Measurements from ENCODE around the gene MISP3.
"Not testable (repeated sequence)": the region's sequence is repeated elsewhere in the genome, so short reads cannot be mapped to it uniquely, and the experiment has no call there.

Gene MISP3

GRCh38 chr19:14035706-14036105, 36.9 kb upstream of the MISP3 start:
- no peaks in the 10 kb centered on the region for H3K4me1 ChIP-seq (ENCODE audit: control insufficient read depth in 1 of 2, insufficient read depth in 2 of 2, low read length in 2 of 2)
- no peaks in the 10 kb centered on the region for H3K27me3 ChIP-seq (ENCODE audit: control insufficient read depth in 1 of 2, insufficient read depth in 2 of 2, low read length in 2 of 2)
- no peaks in the 10 kb centered on the region for H3K9me3 ChIP-seq (ENCODE audit: control insufficient read depth in 1 of 2, low read length in 2 of 2)
- H3K9ac ChIP-seq (ENCODE audit: low read depth in 1 of 2, low read length in 2 of 2): no peak overlapping the region
- H3K27ac ChIP-seq (ENCODE audit: low read depth, low read length): no peak overlapping the region
- no peak overlapping the region for H3K4me3 ChIP-seq (ENCODE audit: low read depth in 1 of 2, low read length in 2 of 2)
- no peaks in the 10 kb centered on the region for H3K36me3 ChIP-seq (ENCODE audit: control insufficient read depth in 1 of 2, insufficient read depth in 2 of 2, low read length in 2 of 2)

- Histone ChIP-seq H3K4me3 (ENCODE audit: low read depth in 1 of 2, low read length in 2 of 2) (no peak overlapping the region), H3K4me1 (ENCODE audit: control insufficient read depth in 1 of 2, insufficient read depth in 2 of 2, low read length in 2 of 2) (peaks cover 0 to 9% of the 10 kb centered on the region in 2 donors), H3K9me3 (ENCODE audit: control insufficient read depth in 1 of 2, low read length in 2 of 2) (no peaks in the 10 kb centered on the region), H3K27me3 (ENCODE audit: control insufficient read depth in 1 of 2, insufficient read depth in 2 of 2, low read length in 2 of 2) (no peaks in the 10 kb centered on the region), H3K36me3 (ENCODE audit: control insufficient read depth in 1 of 2, insufficient read depth in 2 of 2, low read length in 2 of 2) (no peaks in the 10 kb centered on the region), H3K9ac (ENCODE audit: low read depth in 1 of 2, low read length in 2 of 2) (no peak overlapping the region), H3K27ac (ENCODE audit: low read depth, low read length) (no peak overlapping the region)
Measured at GRCh38 chr19:14039181-14039580, 33.4 kb upstream of the MISP3 start.

GRCh38 chr19:14042659-14043608, 29.7 kb upstream of the MISP3 start:
- not testable (repeated sequence) for H3K4me3 ChIP-seq (ENCODE audit: low read depth in 1 of 2, low read length in 2 of 2); H3K27ac ChIP-seq (ENCODE audit: low read depth, low read length); H3K9ac ChIP-seq (ENCODE audit: low read depth in 1 of 2, low read length in 2 of 2); H3K36me3 ChIP-seq (ENCODE audit: control insufficient read depth in 1 of 2, insufficient read depth in 2 of 2, low read length in 2 of 2); H3K27me3 ChIP-seq (ENCODE audit: control insufficient read depth in 1 of 2, insufficient read depth in 2 of 2, low read length in 2 of 2); H3K9me3 ChIP-seq (ENCODE audit: control insufficient read depth in 1 of 2, low read length in 2 of 2); H3K4me1 ChIP-seq (ENCODE audit: control insufficient read depth in 1 of 2, insufficient read depth in 2 of 2, low read length in 2 of 2)

GRCh38 chr19:14047866-14048265, 24.7 kb upstream of the MISP3 start:
- H3K9me3 ChIP-seq (ENCODE audit: control insufficient read depth in 1 of 2, low read length in 2 of 2); H3K4me1 ChIP-seq (ENCODE audit: control insufficient read depth in 1 of 2, insufficient read depth in 2 of 2, low read length in 2 of 2); H3K27me3 ChIP-seq (ENCODE audit: control insufficient read depth in 1 of 2, insufficient read depth in 2 of 2, low read length in 2 of 2); H3K27ac ChIP-seq (ENCODE audit: low read depth, low read length); H3K9ac ChIP-seq (ENCODE audit: low read depth in 1 of 2, low read length in 2 of 2); H3K4me3 ChIP-seq (ENCODE audit: low read depth in 1 of 2, low read length in 2 of 2): not testable (repeated sequence)
- H3K36me3 ChIP-seq (ENCODE audit: control insufficient read depth in 1 of 2, insufficient read depth in 2 of 2, low read length in 2 of 2): peaks cover 0 to 11% of the 10 kb centered on the region in 2 donors

GRCh38 chr19:14048443-14049153, 24.0 kb upstream of the MISP3 start:
- Histone ChIP-seq H3K9me3 (ENCODE audit: control insufficient read depth in 1 of 2, low read length in 2 of 2) (no peaks in the 10 kb centered on the region), H3K4me1 (ENCODE audit: control insufficient read depth in 1 of 2, insufficient read depth in 2 of 2, low read length in 2 of 2) (no peaks in the 10 kb centered on the region), H3K9ac (ENCODE audit: low read depth in 1 of 2, low read length in 2 of 2) (no peak overlapping the region), H3K4me3 (ENCODE audit: low read depth in 1 of 2, low read length in 2 of 2) (no peak overlapping the region), H3K27ac (ENCODE audit: low read depth, low read length) (no peak overlapping the region), H3K27me3 (ENCODE audit: control insufficient read depth in 1 of 2, insufficient read depth in 2 of 2, low read length in 2 of 2) (no peaks in the 10 kb centered on the region), H3K36me3 (ENCODE audit: control insufficient read depth in 1 of 2, insufficient read depth in 2 of 2, low read length in 2 of 2) (peaks cover 0 to 11% of the 10 kb centered on the region in 2 donors)

GRCh38 chr19:14050512-14050911, 22.1 kb upstream of the MISP3 start:
- H3K27ac ChIP-seq (ENCODE audit: low read depth, low read length): no peak overlapping the region
- no peak overlapping the region for H3K9ac ChIP-seq (ENCODE audit: low read depth in 1 of 2, low read length in 2 of 2)
- no peak overlapping the region for H3K4me3 ChIP-seq (ENCODE audit: low read depth in 1 of 2, low read length in 2 of 2)
- peaks cover 0 to 11% of the 10 kb centered on the region in 2 donors for H3K36me3 ChIP-seq (ENCODE audit: control insufficient read depth in 1 of 2, insufficient read depth in 2 of 2, low read length in 2 of 2)
- no peaks in the 10 kb centered on the region for H3K4me1 ChIP-seq (ENCODE audit: control insufficient read depth in 1 of 2, insufficient read depth in 2 of 2, low read length in 2 of 2)
- no peaks in the 10 kb centered on the region for H3K27me3 ChIP-seq (ENCODE audit: control insufficient read depth in 1 of 2, insufficient read depth in 2 of 2, low read length in 2 of 2)
- no peaks in the 10 kb centered on the region for H3K9me3 ChIP-seq (ENCODE audit: control insufficient read depth in 1 of 2, low read length in 2 of 2)

- H3K27ac ChIP-seq (ENCODE audit: low read depth, low read length); H3K4me1 ChIP-seq (ENCODE audit: control insufficient read depth in 1 of 2, insufficient read depth in 2 of 2, low read length in 2 of 2); H3K9ac ChIP-seq (ENCODE audit: low read depth in 1 of 2, low read length in 2 of 2); H3K27me3 ChIP-seq (ENCODE audit: control insufficient read depth in 1 of 2, insufficient read depth in 2 of 2, low read length in 2 of 2); H3K9me3 ChIP-seq (ENCODE audit: control insufficient read depth in 1 of 2, low read length in 2 of 2); H3K4me3 ChIP-seq (ENCODE audit: low read depth in 1 of 2, low read length in 2 of 2): not testable (repeated sequence)
- H3K36me3 ChIP-seq (ENCODE audit: control insufficient read depth in 1 of 2, insufficient read depth in 2 of 2, low read length in 2 of 2): peaks cover 0 to 10% of the 10 kb centered on the region in 2 donors
Measured at GRCh38 chr19:14050961-14051360, 21.6 kb upstream of the MISP3 start.

- Histone ChIP-seq H3K27me3 (ENCODE audit: control insufficient read depth in 1 of 2, insufficient read depth in 2 of 2, low read length in 2 of 2) (no peaks in the 10 kb centered on the region), H3K9me3 (ENCODE audit: control insufficient read depth in 1 of 2, low read length in 2 of 2) (no peaks in the 10 kb centered on the region), H3K36me3 (ENCODE audit: control insufficient read depth in 1 of 2, insufficient read depth in 2 of 2, low read length in 2 of 2) (peaks cover 0 to 8% of the 10 kb centered on the region in 2 donors), H3K27ac (ENCODE audit: low read depth, low read length) (no peak overlapping the region), H3K9ac (ENCODE audit: low read depth in 1 of 2, low read length in 2 of 2) (no peak overlapping the region), H3K4me1 (ENCODE audit: control insufficient read depth in 1 of 2, insufficient read depth in 2 of 2, low read length in 2 of 2) (no peaks in the 10 kb centered on the region), H3K4me3 (ENCODE audit: low read depth in 1 of 2, low read length in 2 of 2) (no peak overlapping the region)
Measured at GRCh38 chr19:14051980-14052379, 20.6 kb upstream of the MISP3 start.

GRCh38 chr19:14052470-14052869, 20.1 kb upstream of the MISP3 start:
- Histone ChIP-seq H3K4me3 (ENCODE audit: low read depth in 1 of 2, low read length in 2 of 2) (no peak overlapping the region), H3K4me1 (ENCODE audit: control insufficient read depth in 1 of 2, insufficient read depth in 2 of 2, low read length in 2 of 2) (no peaks in the 10 kb centered on the region), H3K27me3 (ENCODE audit: control insufficient read depth in 1 of 2, insufficient read depth in 2 of 2, low read length in 2 of 2) (no peaks in the 10 kb centered on the region), H3K9ac (ENCODE audit: low read depth in 1 of 2, low read length in 2 of 2) (no peak overlapping the region), H3K9me3 (ENCODE audit: control insufficient read depth in 1 of 2, low read length in 2 of 2) (no peaks in the 10 kb centered on the region), H3K27ac (ENCODE audit: low read depth, low read length) (no peak overlapping the region), H3K36me3 (ENCODE audit: control insufficient read depth in 1 of 2, insufficient read depth in 2 of 2, low read length in 2 of 2) (peaks cover 0 to 8% of the 10 kb centered on the region in 2 donors)

GRCh38 chr19:14053032-14053431, 19.6 kb upstream of the MISP3 start:
- Histone ChIP-seq H3K4me1 (ENCODE audit: control insufficient read depth in 1 of 2, insufficient read depth in 2 of 2, low read length in 2 of 2) (peaks cover 0 to 1% of the 10 kb centered on the region in 2 donors), H3K9me3 (ENCODE audit: control insufficient read depth in 1 of 2, low read length in 2 of 2) (no peaks in the 10 kb centered on the region), H3K27ac (ENCODE audit: low read depth, low read length) (no peak overlapping the region), H3K9ac (ENCODE audit: low read depth in 1 of 2, low read length in 2 of 2) (no peak overlapping the region), H3K36me3 (ENCODE audit: control insufficient read depth in 1 of 2, insufficient read depth in 2 of 2, low read length in 2 of 2) (peaks cover 0 to 8% of the 10 kb centered on the region in 2 donors), H3K4me3 (ENCODE audit: low read depth in 1 of 2, low read length in 2 of 2) (no peak overlapping the region), H3K27me3 (ENCODE audit: control insufficient read depth in 1 of 2, insufficient read depth in 2 of 2, low read length in 2 of 2) (peaks cover 1 to 2% of the 10 kb centered on the region in 2 donors)
